ENCODE measurements around the gene SAMD10. TPM values are rescaled to one million over a fixed set of nuclear protein-coding genes. Genes with fewer than 3 reads are reported as not detected.

SAMD10 gene
- 3.8 TPM for polyA plus RNA-seq (2013, experiment 1 of 2)
- 1.9 TPM for polyA plus RNA-seq (2013, experiment 2 of 2)

GRCh38 chr20:63979557-63980316, at the start of gene SAMD10:
Gene SAMD10, minus strand, starts transcription at chr20:63979642. Its CDS starts 175 bp downstream, at chr20:63979467.
- H3K4me1 ChIP-seq (ENCODE audit: control insufficient read depth, insufficient read depth, low read length, poor library complexity, severe bottlenecking), result peaks cover 13% of the 10 kb centered on the region
- WGBS, 2 experiments (ENCODE audit: insufficient coverage in 2 of 2), result 5 to 8% methylated on average over 34 to 39 of the region's 52 CpGs
- H3K9me3 ChIP-seq (ENCODE audit: control insufficient read depth, low read length), result no peaks in the 10 kb centered on the region
- H3K4me3 ChIP-seq (ENCODE audit: extremely low read depth, insufficient read depth, low read length, poor library complexity, severe bottlenecking), result peak within 1 kb of the TSS; percentile 55
- no peak within 1 kb of the TSS for H3K27ac ChIP-seq (ENCODE audit: low read depth, low read length, severe bottlenecking)
- peaks cover 19% of the 10 kb centered on the region for H3K36me3 ChIP-seq (ENCODE audit: control insufficient read depth, insufficient read depth, low read length)

GRCh38 chr20:64027981-64028685, 48.7 kb upstream of the SAMD10 start:
- Histone ChIP-seq H3K4me1 (ENCODE audit: control insufficient read depth, insufficient read depth, low read length, poor library complexity, severe bottlenecking) (no peaks in the 10 kb centered on the region), H3K4me3 (ENCODE audit: extremely low read depth, insufficient read depth, low read length, poor library complexity, severe bottlenecking) (no peak overlapping the region), H3K36me3 (ENCODE audit: control insufficient read depth, insufficient read depth, low read length) (peaks cover 95% of the 10 kb centered on the region), H3K9me3 (ENCODE audit: control insufficient read depth, low read length) (no peaks in the 10 kb centered on the region), H3K27ac (ENCODE audit: low read depth, low read length, severe bottlenecking) (no peak overlapping the region)
- WGBS, 2 experiments (ENCODE audit: insufficient coverage in 2 of 2), result 92 to 94% methylated on average over 21 to 24 of the region's 24 CpGs

GRCh38 chr20:64025826-64026412, 46.5 kb upstream of the SAMD10 start:
- Histone ChIP-seq H3K27ac (ENCODE audit: low read depth, low read length, severe bottlenecking) (no peak overlapping the region), H3K9me3 (ENCODE audit: control insufficient read depth, low read length) (no peaks in the 10 kb centered on the region), H3K36me3 (ENCODE audit: control insufficient read depth, insufficient read depth, low read length) (peaks cover 97% of the 10 kb centered on the region), H3K4me1 (ENCODE audit: control insufficient read depth, insufficient read depth, low read length, poor library complexity, severe bottlenecking) (no peaks in the 10 kb centered on the region), H3K4me3 (ENCODE audit: extremely low read depth, insufficient read depth, low read length, poor library complexity, severe bottlenecking) (no peak overlapping the region)
- WGBS, 2 experiments (ENCODE audit: insufficient coverage in 2 of 2), result 95% methylated on average over 23 to 29 of the region's 29 CpGs

DNA sequence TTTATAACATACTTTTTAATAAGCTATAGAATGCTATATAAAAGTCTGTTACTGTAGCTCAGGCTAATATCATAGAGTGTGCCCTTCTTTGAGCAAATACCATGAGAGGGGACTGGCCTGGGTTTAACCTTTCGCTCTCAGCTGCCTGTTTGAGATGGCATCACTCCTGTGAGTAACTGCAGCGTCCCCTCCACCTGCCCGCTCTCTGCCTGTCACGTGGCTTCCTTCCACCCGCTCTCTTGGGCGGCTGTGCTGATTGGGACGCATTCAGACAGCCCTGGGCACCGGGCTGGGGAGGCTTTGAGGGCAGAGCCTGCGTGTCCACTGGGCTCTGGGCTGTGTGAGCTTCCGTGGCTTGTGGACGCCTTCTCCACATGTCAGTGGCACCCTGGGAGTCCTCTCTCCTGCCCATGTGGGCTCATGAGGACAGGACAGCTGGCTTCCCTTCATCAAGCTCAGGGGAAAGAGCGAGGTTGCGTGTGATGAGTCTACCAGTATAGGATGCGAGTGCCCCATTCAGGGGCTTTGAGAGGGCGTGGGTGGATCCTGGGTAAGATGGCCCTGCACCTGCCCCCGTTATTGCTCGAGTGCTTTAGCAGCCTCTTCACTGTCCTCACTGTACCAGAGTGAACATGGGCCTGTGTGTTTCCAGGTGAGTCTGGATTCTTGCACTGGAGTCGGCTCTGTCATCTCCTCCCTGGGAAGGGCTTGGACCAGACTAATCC, 45.8 kb upstream of the SAMD10 start:
- H3K4me1 ChIP-seq (ENCODE audit: control insufficient read depth, insufficient read depth, low read length, poor library complexity, severe bottlenecking), result no peaks in the 10 kb centered on the region
- H3K27ac ChIP-seq (ENCODE audit: low read depth, low read length, severe bottlenecking), result no peak overlapping the region
- H3K9me3 ChIP-seq (ENCODE audit: control insufficient read depth, low read length), result no peaks in the 10 kb centered on the region
- H3K4me3 ChIP-seq (ENCODE audit: extremely low read depth, insufficient read depth, low read length, poor library complexity, severe bottlenecking), result no peak overlapping the region
- 96 to 97% methylated on average over 17 to 18 of the region's 18 CpGs for WGBS, 2 experiments (ENCODE audit: insufficient coverage in 2 of 2)
- peaks cover 95% of the 10 kb centered on the region for H3K36me3 ChIP-seq (ENCODE audit: control insufficient read depth, insufficient read depth, low read length)

- Histone ChIP-seq H3K27ac (ENCODE audit: low read depth, low read length, severe bottlenecking) (no peak overlapping the region), H3K9me3 (ENCODE audit: control insufficient read depth, low read length) (no peaks in the 10 kb centered on the region), H3K36me3 (ENCODE audit: control insufficient read depth, insufficient read depth, low read length) (peaks cover 95% of the 10 kb centered on the region), H3K4me3 (ENCODE audit: extremely low read depth, insufficient read depth, low read length, poor library complexity, severe bottlenecking) (no peak overlapping the region), H3K4me1 (ENCODE audit: control insufficient read depth, insufficient read depth, low read length, poor library complexity, severe bottlenecking) (no peaks in the 10 kb centered on the region)
- 96% methylated on average over 10 to 11 of the region's 17 CpGs for WGBS, 2 experiments (ENCODE audit: insufficient coverage in 2 of 2)
These were observed 44.9 kb upstream of the SAMD10 start for GRCh38 chr20:64024141-64024990.

DNA sequence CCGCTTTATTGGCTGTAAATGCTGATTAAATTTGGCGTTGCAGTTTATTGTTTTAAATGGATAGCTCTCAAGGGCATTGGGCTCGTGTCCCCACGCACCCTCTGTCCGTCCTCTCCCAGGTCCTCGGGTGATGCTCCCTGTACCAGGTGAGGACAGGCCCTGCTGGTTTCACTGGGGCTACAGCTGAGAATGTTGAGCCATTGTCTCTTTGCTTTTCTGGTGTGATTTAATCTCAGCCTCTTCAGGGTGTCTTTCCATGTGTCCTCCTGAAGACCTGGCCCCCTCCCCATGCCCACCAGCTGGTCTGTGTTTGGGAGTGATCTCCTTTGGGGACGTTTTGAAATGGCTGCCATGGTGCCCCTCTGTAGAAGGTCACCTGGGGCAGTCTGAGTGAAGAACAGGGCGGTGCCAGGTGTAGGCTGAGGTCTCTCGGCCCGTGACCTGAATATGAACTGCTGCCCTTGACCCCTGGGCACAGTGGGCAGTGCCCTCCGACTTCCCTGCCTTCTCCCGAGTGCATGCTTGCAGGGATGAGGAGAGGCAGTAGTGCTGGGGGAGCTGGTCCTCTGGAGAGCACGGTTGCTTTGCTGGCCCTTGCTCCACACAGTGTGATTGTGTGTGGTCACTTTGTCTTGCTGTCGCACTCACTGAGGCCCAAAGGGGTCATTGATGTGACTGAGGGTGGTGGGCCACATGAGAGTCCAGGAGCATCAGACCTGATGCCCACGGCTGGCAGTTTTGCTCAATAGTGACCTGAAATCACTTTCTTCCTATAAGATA, 44.1 kb upstream of the SAMD10 start:
- no peak overlapping the region for H3K4me3 ChIP-seq (ENCODE audit: extremely low read depth, insufficient read depth, low read length, poor library complexity, severe bottlenecking)
- 92 to 95% methylated on average over 8 to 11 of the region's 15 CpGs for WGBS, 2 experiments (ENCODE audit: insufficient coverage in 2 of 2)
- no peaks in the 10 kb centered on the region for H3K4me1 ChIP-seq (ENCODE audit: control insufficient read depth, insufficient read depth, low read length, poor library complexity, severe bottlenecking)
- no peaks in the 10 kb centered on the region for H3K9me3 ChIP-seq (ENCODE audit: control insufficient read depth, low read length)
- H3K27ac ChIP-seq (ENCODE audit: low read depth, low read length, severe bottlenecking), result no peak overlapping the region
- peaks cover 94% of the 10 kb centered on the region for H3K36me3 ChIP-seq (ENCODE audit: control insufficient read depth, insufficient read depth, low read length)

DNA sequence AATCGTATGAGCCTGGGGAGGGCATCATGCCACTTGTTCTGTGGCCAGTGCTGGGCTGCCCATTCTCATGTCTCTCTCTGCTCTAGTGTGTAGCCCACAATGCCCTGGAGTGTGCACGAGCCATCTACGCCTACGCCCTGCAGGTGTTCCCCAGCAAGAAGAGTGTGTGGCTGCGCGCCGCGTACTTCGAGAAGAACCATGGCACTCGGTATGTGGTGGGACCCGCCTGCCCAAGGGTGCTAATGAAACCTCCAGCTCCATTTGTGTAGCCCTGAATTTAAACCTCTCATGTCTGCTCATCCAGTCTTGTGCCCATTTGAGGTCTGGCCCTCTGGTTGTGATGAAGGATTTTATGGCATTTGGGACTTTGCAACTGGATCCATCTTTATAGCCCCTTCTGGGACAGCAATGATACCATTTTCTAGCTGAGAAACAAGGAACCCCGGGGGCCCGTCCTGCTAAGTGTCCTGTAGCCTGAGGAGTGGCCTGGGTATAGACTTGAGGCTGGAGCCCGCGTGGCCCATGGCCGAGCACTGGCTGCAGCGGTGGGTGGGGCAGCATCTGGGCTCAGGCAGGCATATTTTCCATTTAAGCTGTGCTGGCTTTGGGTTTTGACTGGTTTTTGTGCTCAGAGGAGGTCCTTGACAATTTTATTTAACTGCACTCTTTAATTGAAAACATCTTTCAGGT, 43.4 kb upstream of the SAMD10 start:
- H3K9me3 ChIP-seq (ENCODE audit: control insufficient read depth, low read length), result no peaks in the 10 kb centered on the region
- no peak overlapping the region for H3K27ac ChIP-seq (ENCODE audit: low read depth, low read length, severe bottlenecking)
- 98% methylated on average over 13 to 17 of the region's 17 CpGs for WGBS, 2 experiments (ENCODE audit: insufficient coverage in 2 of 2)
- H3K36me3 ChIP-seq (ENCODE audit: control insufficient read depth, insufficient read depth, low read length), result peaks cover 94% of the 10 kb centered on the region
- H3K4me1 ChIP-seq (ENCODE audit: control insufficient read depth, insufficient read depth, low read length, poor library complexity, severe bottlenecking), result no peaks in the 10 kb centered on the region
- H3K4me3 ChIP-seq (ENCODE audit: extremely low read depth, insufficient read depth, low read length, poor library complexity, severe bottlenecking), result no peak overlapping the region

GRCh38 chr20:64021124-64021975, 41.9 kb upstream of the SAMD10 start:
- WGBS, 2 experiments (ENCODE audit: insufficient coverage in 2 of 2), result 96 to 97% methylated on average over 24 to 34 of the region's 36 CpGs
- Histone ChIP-seq H3K4me1 (ENCODE audit: control insufficient read depth, insufficient read depth, low read length, poor library complexity, severe bottlenecking) (no peaks in the 10 kb centered on the region), H3K36me3 (ENCODE audit: control insufficient read depth, insufficient read depth, low read length) (peaks cover 93% of the 10 kb centered on the region), H3K9me3 (ENCODE audit: control insufficient read depth, low read length) (no peaks in the 10 kb centered on the region), H3K27ac (ENCODE audit: low read depth, low read length, severe bottlenecking) (no peak overlapping the region), H3K4me3 (ENCODE audit: extremely low read depth, insufficient read depth, low read length, poor library complexity, severe bottlenecking) (no peak overlapping the region)
